ENCODE data around the gene NCOA3.

DNA sequence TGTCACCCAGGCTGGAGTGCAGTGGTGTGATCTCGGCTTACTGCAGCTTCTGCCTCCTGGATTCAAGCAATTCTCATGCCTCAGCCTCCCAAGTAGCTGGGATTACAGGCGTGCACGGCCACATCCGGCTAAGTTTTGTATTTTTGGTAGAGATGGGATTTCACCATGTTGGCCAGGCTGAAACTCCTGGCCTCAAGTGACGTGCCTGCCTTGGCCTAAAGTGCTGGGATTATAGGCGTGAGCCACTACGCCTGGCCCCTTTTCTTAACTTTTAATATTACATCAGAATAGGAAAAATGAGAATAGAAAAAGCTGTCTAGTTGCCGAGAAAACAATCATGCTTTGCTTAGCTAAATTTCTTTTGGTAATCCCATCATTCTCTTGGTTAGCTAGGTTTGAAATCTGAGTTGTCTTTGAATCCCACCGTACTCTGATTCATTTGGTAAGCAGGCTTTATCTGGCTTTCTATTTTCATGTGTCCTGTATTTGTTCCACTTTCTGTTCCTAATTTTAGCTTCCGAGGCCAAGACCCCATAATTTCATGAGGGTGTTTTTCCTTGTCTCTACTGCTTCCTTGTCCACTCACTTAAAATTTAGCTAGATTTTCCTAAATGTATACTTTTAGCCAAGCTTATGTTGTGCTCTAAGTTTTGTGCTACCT is 83.5 kb downstream of the NCOA3 start:
- TF ChIP-seq YY1 (IDR thresholded peaks at IDR 0.05; ENCODE audit: low read depth, low read length) (no peak), SIX5 (IDR thresholded peaks at IDR 0.05; ENCODE audit: low read depth, low read length, severe bottlenecking) (no peak)

Measured in GM12878 (cell line).